ENCODE results near the gene MYO3B.

- no peak for TF ChIP-seq POLR2A (IDR thresholded peaks at IDR 0.05)
- TF ChIP-seq, protein P1, sequence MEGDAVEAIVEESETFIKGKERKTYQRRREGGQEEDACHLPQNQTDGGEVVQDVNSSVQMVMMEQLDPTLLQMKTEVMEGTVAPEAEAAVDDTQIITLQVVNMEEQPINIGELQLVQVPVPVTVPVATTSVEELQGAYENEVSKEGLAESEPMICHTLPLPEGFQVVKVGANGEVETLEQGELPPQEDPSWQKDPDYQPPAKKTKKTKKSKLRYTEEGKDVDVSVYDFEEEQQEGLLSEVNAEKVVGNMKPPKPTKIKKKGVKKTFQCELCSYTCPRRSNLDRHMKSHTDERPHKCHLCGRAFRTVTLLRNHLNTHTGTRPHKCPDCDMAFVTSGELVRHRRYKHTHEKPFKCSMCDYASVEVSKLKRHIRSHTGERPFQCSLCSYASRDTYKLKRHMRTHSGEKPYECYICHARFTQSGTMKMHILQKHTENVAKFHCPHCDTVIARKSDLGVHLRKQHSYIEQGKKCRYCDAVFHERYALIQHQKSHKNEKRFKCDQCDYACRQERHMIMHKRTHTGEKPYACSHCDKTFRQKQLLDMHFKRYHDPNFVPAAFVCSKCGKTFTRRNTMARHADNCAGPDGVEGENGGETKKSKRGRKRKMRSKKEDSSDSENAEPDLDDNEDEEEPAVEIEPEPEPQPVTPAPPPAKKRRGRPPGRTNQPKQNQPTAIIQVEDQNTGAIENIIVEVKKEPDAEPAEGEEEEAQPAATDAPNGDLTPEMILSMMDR (IDR thresholded peaks at IDR 0.05): no peak
Measured at GRCh38 chr2:170335351-170335750, 157.4 kb downstream of the MYO3B start.
